Measurements from ENCODE around the gene CAMSAP2.

The CAMSAP2 gene

GRCh38 chr1:200856716-200857357, 118.1 kb downstream of the CAMSAP2 start:
- DNase-seq (ENCODE audit: insufficient read length, low spot score) = no peak
- no peak for FAIRE-seq
- no peak for TF ChIP-seq CTCF (IDR thresholded peaks at IDR 0.05; ENCODE audit: insufficient read depth, missing control alignments)

GRCh38 chr1:200857804-200858203, 119.1 kb downstream of the CAMSAP2 start:
- FAIRE-seq (no peak), DNase-seq (ENCODE audit: insufficient read length, low spot score) (no peak)

GRCh38 chr1:200861937-200862647, 123.4 kb downstream of the CAMSAP2 start:
- no peak for TF ChIP-seq CTCF (IDR thresholded peaks at IDR 0.05; ENCODE audit: insufficient read depth, missing control alignments)
- DNase-seq (ENCODE audit: insufficient read length, low spot score) (no peak), FAIRE-seq (peak; percentile 92)

More at GRCh38 chr1:200857804-200858203, 119.1 kb downstream of the CAMSAP2 start:
- TF ChIP-seq CTCF (IDR thresholded peaks at IDR 0.05; ENCODE audit: insufficient read depth, missing control alignments) = no peak

GRCh38 chr1:200862713-200863415, 124.2 kb downstream of the CAMSAP2 start:
- no peak for TF ChIP-seq CTCF (IDR thresholded peaks at IDR 0.05; ENCODE audit: insufficient read depth, missing control alignments)
- FAIRE-seq (peak; percentile 94), DNase-seq (ENCODE audit: insufficient read length, low spot score) (no peak)

- DNase-seq (ENCODE audit: insufficient read length, low spot score) (no peak), FAIRE-seq (no peak)
- TF ChIP-seq CTCF (IDR thresholded peaks at IDR 0.05; ENCODE audit: insufficient read depth, missing control alignments) = no peak
These were observed 127.4 kb downstream of the CAMSAP2 start for GRCh38 chr1:200866116-200866515.

GRCh38 chr1:200866521-200866920, 127.8 kb downstream of the CAMSAP2 start:
- TF ChIP-seq CTCF (IDR thresholded peaks at IDR 0.05; ENCODE audit: insufficient read depth, missing control alignments) = no peak
- no peak for DNase-seq (ENCODE audit: insufficient read length, low spot score)
- no peak for FAIRE-seq

Measured in D721Med (cell line).